CD14-positive monocyte (primary cell): ENCODE results near the gene SMC3. TPM values are rescaled to one million over a fixed set of nuclear protein-coding genes. Genes with fewer than 3 reads are reported as not detected.
A peak's percentile ranks its signal among the peaks of the same experiment; 100 is the strongest.

ENCODE experiments used
- DNase-seq, 3 donors: peaks; one replicate each; pipeline ENCODE4 v3.0.0-alpha.2; 2011 to 2022
- H2AFZ ChIP-seq: 2 replicates; pipeline ENCODE4 v1.6.0; 2012; ENCODE audit warnings: mild to moderate bottlenecking, low read depth, low read length, inconsistent platforms; ENCODE audit not compliant: insufficient read depth, poor library complexity, severe bottlenecking
- H3K27ac ChIP-seq, 2 donors: 1 replicate in 1 of 2; 2 replicates in 1 of 2; pipeline ENCODE4 v1.5.1; 2012 to 2013; ENCODE audit warnings: low read length in 2 of 2, control low read depth in 1 of 2, inconsistent platforms in 1 of 2, low read depth in 1 of 2, mild to moderate bottlenecking in 1 of 2
- H3K27me3 ChIP-seq, 2 donors: one replicate each; pipeline versions ENCODE4 v1.6.0 to v1.6.1; 2011 to 2013; ENCODE audit warnings: low read length in 2 of 2; ENCODE audit not compliant: control insufficient read depth in 2 of 2, insufficient read depth in 2 of 2
- H3K36me3 ChIP-seq, 2 donors: replicated peaks in 1 of 2; 1 replicate in 1 of 2; 2 replicates in 1 of 2; pipeline versions ENCODE4 v1.5.1 to v1.6.1; 2012 to 2013; ENCODE audit warnings: low read length in 2 of 2, control low read depth in 1 of 2, inconsistent platforms in 1 of 2, mild to moderate bottlenecking in 1 of 2; ENCODE audit not compliant: insufficient read depth in 2 of 2, control insufficient read depth in 1 of 2
- H3K4me1 ChIP-seq, 2 donors: 1 replicate in 1 of 2; 2 replicates in 1 of 2; pipeline versions ENCODE4 v1.5.1 to v1.6.1; 2012 to 2013; ENCODE audit warnings: low read length in 2 of 2, control low read depth in 1 of 2, inconsistent platforms in 1 of 2, mild to moderate bottlenecking in 1 of 2, moderate library complexity in 1 of 2; ENCODE audit not compliant: insufficient read depth in 2 of 2, control insufficient read depth in 1 of 2
- H3K4me2 ChIP-seq: replicated peaks from 2 replicates; pipeline ENCODE3; 2012; ENCODE audit warnings: low read length, moderate library complexity, mild to moderate bottlenecking; ENCODE audit not compliant: poor library complexity, severe bottlenecking; ENCODE audit errors: extremely low read depth
- H3K4me3 ChIP-seq, 3 experiments: fragments of 200-600 bp in 1 of 3; sonication (generic) in 1 of 3; replicated peaks in 1 of 3; 1 replicate in 2 of 3; 2 replicates in 1 of 3; pipeline ENCODE4 v1.5.1; 2011 to 2013; ENCODE audit warnings: low read length in 3 of 3, mild to moderate bottlenecking in 3 of 3, control low read depth in 2 of 3, low read depth in 2 of 3, inconsistent platforms in 1 of 3, moderate library complexity in 1 of 3
- H3K79me2 ChIP-seq: 2 replicates; pipeline ENCODE4 v1.6.0; 2012; ENCODE audit warnings: mild to moderate bottlenecking, control low read depth, inconsistent platforms, low read length, moderate library complexity; ENCODE audit not compliant: insufficient read depth
- H3K9ac ChIP-seq: 2 replicates; pipeline ENCODE4 v1.6.0; 2017; ENCODE audit warnings: low read length, mild to moderate bottlenecking; ENCODE audit not compliant: insufficient read depth, poor library complexity, severe bottlenecking
- H3K9me3 ChIP-seq, 2 donors: replicated peaks in 1 of 2; 1 replicate in 1 of 2; 2 replicates in 1 of 2; pipeline versions ENCODE4 v1.5.1 to v1.6.1; 2012 to 2013; ENCODE audit warnings: low read length in 2 of 2, control low read depth in 1 of 2; ENCODE audit not compliant: control insufficient read depth in 1 of 2, insufficient read depth in 1 of 2
- H4K20me1 ChIP-seq: 2 replicates; pipeline ENCODE4 v1.6.0; 2012; ENCODE audit warnings: mild to moderate bottlenecking, low read length, control low read depth, moderate library complexity; ENCODE audit not compliant: insufficient read depth
- H3K27ac Mint-ChIP-seq, 7 donors: one replicate each; pipeline ENCODE4 v1.8.0; 2020; ENCODE audit warnings: mild to moderate bottlenecking in 7 of 7, mixed read lengths in 7 of 7, moderate library complexity in 6 of 7, inconsistent platforms in 2 of 7
- H3K27me3 Mint-ChIP-seq, 3 donors: one replicate each; pipeline ENCODE4 v1.8.0; 2021 to 2022; ENCODE audit warnings: low read depth in 3 of 3, mild to moderate bottlenecking in 3 of 3, mixed read lengths in 3 of 3, moderate library complexity in 3 of 3, inconsistent platforms in 1 of 3
- H3K36me3 Mint-ChIP-seq, 2 donors: one replicate each; pipeline ENCODE4 v1.8.0; 2020; ENCODE audit warnings: mixed read lengths in 2 of 2, inconsistent platforms in 1 of 2, mild to moderate bottlenecking in 1 of 2
- H3K4me1 Mint-ChIP-seq: one replicate; pipeline ENCODE4 v1.8.0; 2020; ENCODE audit warnings: mild to moderate bottlenecking, mixed read lengths
- H3K4me3 Mint-ChIP-seq, 2 donors: one replicate each; pipeline ENCODE4 v1.8.0; 2020; ENCODE audit warnings: mild to moderate bottlenecking in 2 of 2, mixed read lengths in 2 of 2, moderate library complexity in 1 of 2
- H3K9me3 Mint-ChIP-seq, 7 donors: one replicate each; pipeline ENCODE4 v1.8.0; 2020 to 2022; ENCODE audit warnings: mixed read lengths in 7 of 7, mild to moderate bottlenecking in 6 of 7, moderate library complexity in 6 of 7, inconsistent platforms in 2 of 7
- WGBS: methylation state at CpG from one replicate; pipeline ENCODE4 v1.1.5; 2013; ENCODE audit warnings: missing lambda C conversion rate; ENCODE audit not compliant: insufficient coverage; 5-methylcytosine and 5-hydroxymethylcytosine counted together
- intact Hi-C, 2 donors: fragments of 100-400 bp; cut with micrococcal nuclease; formaldehyde crosslinking; loops; one replicate each; pipeline versions ENCODE4 v1.15.0 to v1.15.1; 2023
- polyA plus RNA-seq, 3 donors: library from polyadenylated mRNA; depleted of rRNA in 1 of 3; unstranded in 2 of 3; stranded (reverse) in 1 of 3; fragments of 300-500 nt in 2 of 3; fragments of >200 nt in 1 of 3; fragmentation: Illumina TruSeq in 2 of 3; gene quantifications; 1 replicate in 2 of 3; 2 replicates in 1 of 3; pipeline ENCODE4 v1.2.3, GENCODE V29; 2012 to 2021
- TF ChIP-seq, protein P1 (sequence below): fragments of 200-600 bp; IDR thresholded peaks from one replicate; pipeline ENCODE4 v1.8.0; 2022; ENCODE audit warnings: antibody characterized with exemption, mild to moderate bottlenecking

The SMC3 gene
- polyA plus RNA-seq, 3 donors: 5.0 to 33.9 (median 21.1) TPM

DNA sequence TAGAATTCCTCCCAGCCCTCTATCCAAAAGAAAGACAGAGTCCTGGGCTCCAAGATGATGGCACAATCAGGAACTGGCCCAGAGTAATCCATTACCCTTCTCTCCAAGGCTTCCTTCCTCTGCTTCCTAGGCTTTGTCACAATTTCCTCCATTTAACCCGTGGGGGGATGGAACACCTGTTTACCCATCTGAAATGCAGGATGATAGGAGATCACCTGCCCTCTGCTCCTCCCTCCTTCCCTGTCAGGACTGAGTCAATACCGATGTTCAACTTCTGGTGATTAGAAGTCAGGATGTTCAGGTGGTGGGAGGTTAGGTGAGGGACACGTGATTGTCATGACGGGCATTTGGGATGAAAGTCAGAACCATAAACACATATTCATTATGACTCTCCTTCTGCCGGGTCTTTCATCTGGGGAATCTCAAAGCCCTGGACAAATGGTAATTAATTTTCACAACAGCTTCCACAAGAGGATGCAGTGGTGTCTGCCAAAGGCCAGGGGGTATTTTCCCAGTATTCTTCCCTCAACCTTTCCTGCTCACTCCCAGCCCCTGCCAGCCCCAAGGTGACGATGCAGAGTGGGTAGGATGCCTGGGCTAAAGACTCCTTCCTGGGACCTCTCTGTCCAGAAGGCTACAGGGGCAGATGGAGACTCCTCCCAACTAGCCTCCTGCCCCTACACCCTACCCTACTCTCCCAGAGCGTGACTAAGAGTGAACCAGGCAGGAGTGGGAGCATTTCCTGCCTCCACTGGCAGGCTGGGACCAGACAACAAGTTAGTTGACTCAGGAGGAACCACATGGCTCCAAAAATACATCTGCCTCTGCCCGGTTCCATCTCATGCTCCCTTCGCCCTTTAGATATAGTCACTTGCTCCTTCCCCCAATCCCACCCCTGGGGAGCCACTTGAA, 41.9 kb upstream of the SMC3 start:
- Histone ChIP-seq H3K9ac (no peak overlapping the region), H3K27me3 (peaks cover 0 to 5% of the 10 kb centered on the region in 2 donors), H3K27ac (no peak overlapping the region), H3K4me2 (no peak overlapping the region), H3K9me3 (no peaks in the 10 kb centered on the region), H3K36me3 (no peaks in the 10 kb centered on the region), H2AFZ (no peak overlapping the region), H3K4me1 (peaks cover 0 to 4% of the 10 kb centered on the region in 2 donors), H4K20me1 (no peaks in the 10 kb centered on the region), H3K4me3 (no peak overlapping the region), H3K79me2 (no peaks in the 10 kb centered on the region)
- DNase-seq: no peak
- intact Hi-C loops: no loop called here
- no peaks in the 10 kb centered on the region for H3K9me3 Mint-ChIP-seq
- H3K4me1 Mint-ChIP-seq: peaks cover 10% of the 10 kb centered on the region
- 31% methylated on average over 2 of the region's 9 CpGs for WGBS
- TF ChIP-seq, protein P1, sequence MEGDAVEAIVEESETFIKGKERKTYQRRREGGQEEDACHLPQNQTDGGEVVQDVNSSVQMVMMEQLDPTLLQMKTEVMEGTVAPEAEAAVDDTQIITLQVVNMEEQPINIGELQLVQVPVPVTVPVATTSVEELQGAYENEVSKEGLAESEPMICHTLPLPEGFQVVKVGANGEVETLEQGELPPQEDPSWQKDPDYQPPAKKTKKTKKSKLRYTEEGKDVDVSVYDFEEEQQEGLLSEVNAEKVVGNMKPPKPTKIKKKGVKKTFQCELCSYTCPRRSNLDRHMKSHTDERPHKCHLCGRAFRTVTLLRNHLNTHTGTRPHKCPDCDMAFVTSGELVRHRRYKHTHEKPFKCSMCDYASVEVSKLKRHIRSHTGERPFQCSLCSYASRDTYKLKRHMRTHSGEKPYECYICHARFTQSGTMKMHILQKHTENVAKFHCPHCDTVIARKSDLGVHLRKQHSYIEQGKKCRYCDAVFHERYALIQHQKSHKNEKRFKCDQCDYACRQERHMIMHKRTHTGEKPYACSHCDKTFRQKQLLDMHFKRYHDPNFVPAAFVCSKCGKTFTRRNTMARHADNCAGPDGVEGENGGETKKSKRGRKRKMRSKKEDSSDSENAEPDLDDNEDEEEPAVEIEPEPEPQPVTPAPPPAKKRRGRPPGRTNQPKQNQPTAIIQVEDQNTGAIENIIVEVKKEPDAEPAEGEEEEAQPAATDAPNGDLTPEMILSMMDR: no peak
- no peaks in the 10 kb centered on the region for H3K36me3 Mint-ChIP-seq
- peaks cover 10 to 16% (median 15%) of the 10 kb centered on the region in 3 donors for H3K27me3 Mint-ChIP-seq
- peak overlapping the region in 1 of 7 donors; percentile 31 for H3K27ac Mint-ChIP-seq
- H3K4me3 Mint-ChIP-seq: no peak overlapping the region

- H3K4me1 Mint-ChIP-seq: peaks cover 13% of the 10 kb centered on the region
- DNase-seq: no peak
- H3K9me3 Mint-ChIP-seq: no peaks in the 10 kb centered on the region
- H3K36me3 ChIP-seq: no peaks in the 10 kb centered on the region
- no peak overlapping the region for H3K4me2 ChIP-seq
- no peak overlapping the region for H3K27ac ChIP-seq
- 59% methylated on average over 8 of the region's 9 CpGs for WGBS
- H3K27me3 ChIP-seq: peaks cover 0 to 7% of the 10 kb centered on the region in 2 donors
- intact Hi-C loops: no loop called here
- TF ChIP-seq, protein P1: no peak
- no peaks in the 10 kb centered on the region for H3K36me3 Mint-ChIP-seq
- H3K4me3 Mint-ChIP-seq: no peak overlapping the region
- peaks cover 0 to 4% of the 10 kb centered on the region in 2 donors for H3K4me1 ChIP-seq
- no peaks in the 10 kb centered on the region for H3K9me3 ChIP-seq
- no peaks in the 10 kb centered on the region for H3K79me2 ChIP-seq
- H3K27me3 Mint-ChIP-seq: peaks cover 14 to 21% (median 18%) of the 10 kb centered on the region in 3 donors
- no peaks in the 10 kb centered on the region for H4K20me1 ChIP-seq
- H3K4me3 ChIP-seq: no peak overlapping the region
- H2AFZ ChIP-seq: no peak overlapping the region
- H3K27ac Mint-ChIP-seq: peak overlapping the region in 1 of 7 donors; percentile 26
- no peak overlapping the region for H3K9ac ChIP-seq
Measured at GRCh38 chr10:110527731-110528171, 39.7 kb upstream of the SMC3 start.
